Right lobe of liver (tissue), 4 donors: ENCODE data around the gene COX6A2.

Source experiments
- CTCF ChIP-seq, 4 donors: fragments of 200-600 bp in 3 of 4; fragments of 450-650 bp in 1 of 4; IDR thresholded peaks; one replicate each; pipeline versions ENCODE4 v1.5.1 to v1.8.0; 2016 to 2022; ENCODE audit warnings: antibody characterized with exemption in 4 of 4, mild to moderate bottlenecking in 2 of 4
- POLR2A ChIP-seq: fragments of 450-650 bp; IDR thresholded peaks from one replicate; pipeline ENCODE4 v1.6.1; 2017; ENCODE audit warnings: antibody characterized with exemption, mild to moderate bottlenecking
- donor health status: DM: no; HTN: no; CAD: no.
- donor health status: DM: no; HTN: no; CAD: no.
- donor health status: DM: no; HTN: yes; CAD: no.

GRCh38 chr16:31466381-31466841 lies 38.3 kb upstream of the COX6A2 start:
- TF ChIP-seq CTCF (IDR thresholded peaks at IDR 0.05) (no peak), POLR2A (no peak)
